Transverse colon (tissue), 4 donors: ENCODE results near the gene EHMT1. TPM values are rescaled to one million over a fixed set of nuclear protein-coding genes. Genes with fewer than 3 reads are reported as not detected.

ENCODE experiments used
- DNase-seq: peaks from one replicate; pipeline ENCODE4 v3.0.0-alpha.2; 2019
- H3K27ac ChIP-seq, 4 donors: fragments of 200-600 bp; sonication (generic); 2 replicates each; pipeline ENCODE4 v1.5.1; 2016 to 2018; ENCODE audit warnings: inconsistent platforms in 4 of 4
- H3K27me3 ChIP-seq: fragments of 200-600 bp; sonication (generic); 2 replicates; pipeline ENCODE4 v1.5.1; 2017; ENCODE audit warnings: inconsistent platforms
- H3K36me3 ChIP-seq, 4 donors: fragments of 200-600 bp; sonication (generic); 2 replicates each; pipeline ENCODE4 v1.5.1; 2017 to 2019; ENCODE audit warnings: inconsistent platforms in 4 of 4
- H3K4me1 ChIP-seq, 4 donors: fragments of 200-600 bp; sonication (generic); 2 replicates each; pipeline ENCODE4 v1.5.1; 2017 to 2020; ENCODE audit warnings: inconsistent platforms in 4 of 4
- H3K4me3 ChIP-seq, 4 donors: fragments of 200-600 bp; sonication (generic); 1 replicate in 1 of 4; 2 replicates in 3 of 4; pipeline versions ENCODE4 v1.5.1 to v1.6.1; 2017 to 2019; ENCODE audit warnings: inconsistent platforms in 4 of 4
- H3K9me3 ChIP-seq, 2 donors: fragments of 200-600 bp; sonication (generic); 2 replicates each; pipeline ENCODE4 v1.5.1; 2017 to 2019; ENCODE audit warnings: inconsistent platforms in 2 of 2
- EP300 ChIP-seq: sonication (generic); formaldehyde crosslinking; IDR thresholded peaks from one replicate; pipeline ENCODE4 v1.6.1; 2017; ENCODE audit warnings: antibody characterized with exemption, low read depth
- POLR2A ChIP-seq: fragments of 450-650 bp; IDR thresholded peaks from one replicate; pipeline ENCODE4 v1.6.1; 2016; ENCODE audit warnings: antibody characterized with exemption, mild to moderate bottlenecking, moderate library complexity
- POLR2AphosphoS5 ChIP-seq, 3 donors: sonication (generic); formaldehyde crosslinking; IDR thresholded peaks; one replicate each; pipeline ENCODE4 v1.6.1; 2016; ENCODE audit warnings: antibody characterized with exemption in 3 of 3
- WGBS, 2 donors: methylation state at CpG; one replicate each; pipeline ENCODE4 v1.1.5; 2018; ENCODE audit warnings: low coverage in 1 of 2; 5-methylcytosine and 5-hydroxymethylcytosine counted together
- in situ Hi-C, 4 donors: fragments of 200-750 bp; cut with MboI; loops; one replicate each; pipeline versions ENCODE4 v1.15.0 to v1.15.1; 2017; ENCODE audit warnings: low sequenced_read_pairs in 3 of 4, low pct_ligation_motif_present in 1 of 4, low pct_unique_long_range_greater_than_20kb in 1 of 4
- intact Hi-C: fragments of 100-400 bp; cut with DNase I; formaldehyde crosslinking; loops from one replicate; pipeline ENCODE4 v1.15.1; 2023; ENCODE audit warnings: low total_unique reads
- total RNA-seq, 4 donors: library from RNA; depleted of rRNA; stranded (reverse); fragments of >200 nt; gene quantifications; one replicate each; pipeline ENCODE4 v1.1.0, GENCODE V29; 2016
- TF ChIP-seq, protein P1 (sequence below), 5 experiments: fragments of 200-600 bp in 3 of 5; fragments of 450-650 bp in 2 of 5; sonication (generic) in 3 of 5; IDR thresholded peaks; 1 replicate in 2 of 5; 2 replicates in 3 of 5; pipeline ENCODE4 v1.5.1; 2016 to 2017; ENCODE audit warnings: antibody characterized with exemption in 5 of 5, inconsistent platforms in 3 of 5, mild to moderate bottlenecking in 2 of 5, moderate library complexity in 1 of 5

The EHMT1 gene
- total RNA-seq, 4 donors from 2014 or later = 93.8 to 184 (median 139) TPM

- in situ Hi-C loops = no loop called here
- no peak overlapping the region for H3K27ac ChIP-seq
- H3K27me3 ChIP-seq = no peaks in the 10 kb centered on the region
- peaks cover 15 to 28% (median 25%) of the 10 kb centered on the region in 4 donors for H3K4me1 ChIP-seq
- WGBS, 2 donors = 86 to 87% methylated on average over 3 to 13 of the region's 13 CpGs
- no peaks in the 10 kb centered on the region for H3K9me3 ChIP-seq
- no peak for DNase-seq
- H3K36me3 ChIP-seq = no peaks in the 10 kb centered on the region
- TF ChIP-seq POLR2AphosphoS5 (IDR thresholded peaks at IDR 0.05) (no peak), POLR2A (no peak), EP300 (no peak)
- TF ChIP-seq, protein P1, sequence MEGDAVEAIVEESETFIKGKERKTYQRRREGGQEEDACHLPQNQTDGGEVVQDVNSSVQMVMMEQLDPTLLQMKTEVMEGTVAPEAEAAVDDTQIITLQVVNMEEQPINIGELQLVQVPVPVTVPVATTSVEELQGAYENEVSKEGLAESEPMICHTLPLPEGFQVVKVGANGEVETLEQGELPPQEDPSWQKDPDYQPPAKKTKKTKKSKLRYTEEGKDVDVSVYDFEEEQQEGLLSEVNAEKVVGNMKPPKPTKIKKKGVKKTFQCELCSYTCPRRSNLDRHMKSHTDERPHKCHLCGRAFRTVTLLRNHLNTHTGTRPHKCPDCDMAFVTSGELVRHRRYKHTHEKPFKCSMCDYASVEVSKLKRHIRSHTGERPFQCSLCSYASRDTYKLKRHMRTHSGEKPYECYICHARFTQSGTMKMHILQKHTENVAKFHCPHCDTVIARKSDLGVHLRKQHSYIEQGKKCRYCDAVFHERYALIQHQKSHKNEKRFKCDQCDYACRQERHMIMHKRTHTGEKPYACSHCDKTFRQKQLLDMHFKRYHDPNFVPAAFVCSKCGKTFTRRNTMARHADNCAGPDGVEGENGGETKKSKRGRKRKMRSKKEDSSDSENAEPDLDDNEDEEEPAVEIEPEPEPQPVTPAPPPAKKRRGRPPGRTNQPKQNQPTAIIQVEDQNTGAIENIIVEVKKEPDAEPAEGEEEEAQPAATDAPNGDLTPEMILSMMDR (IDR thresholded peaks at IDR 0.05) = no peak
- no peak overlapping the region for H3K4me3 ChIP-seq
- intact Hi-C loops = no loop called here
Observed at GRCh38 chr9:137603879-137604278, 14.9 kb upstream of the EHMT1 start.

GRCh38 chr9:137604345-137605086 is 14.3 kb upstream of the EHMT1 start:
- Histone ChIP-seq H3K36me3 (no peaks in the 10 kb centered on the region), H3K4me1 (peaks cover 15 to 28% (median 25%) of the 10 kb centered on the region in 4 donors), H3K9me3 (no peaks in the 10 kb centered on the region), H3K4me3 (peak overlapping the region; percentile 57 to 74 (median 62)), H3K27me3 (no peaks in the 10 kb centered on the region), H3K27ac (peak overlapping the region; percentile 76 to 87 (median 82))
- no peak for TF ChIP-seq EP300
- DNase-seq = no peak
- in situ Hi-C loops = no loop called here
- 20% methylated on average over 29 of the region's 49 CpGs; no CpG with 5 or more reads in 1 of the 2 donors for WGBS, 2 donors
- intact Hi-C loops = no loop called here

DNA sequence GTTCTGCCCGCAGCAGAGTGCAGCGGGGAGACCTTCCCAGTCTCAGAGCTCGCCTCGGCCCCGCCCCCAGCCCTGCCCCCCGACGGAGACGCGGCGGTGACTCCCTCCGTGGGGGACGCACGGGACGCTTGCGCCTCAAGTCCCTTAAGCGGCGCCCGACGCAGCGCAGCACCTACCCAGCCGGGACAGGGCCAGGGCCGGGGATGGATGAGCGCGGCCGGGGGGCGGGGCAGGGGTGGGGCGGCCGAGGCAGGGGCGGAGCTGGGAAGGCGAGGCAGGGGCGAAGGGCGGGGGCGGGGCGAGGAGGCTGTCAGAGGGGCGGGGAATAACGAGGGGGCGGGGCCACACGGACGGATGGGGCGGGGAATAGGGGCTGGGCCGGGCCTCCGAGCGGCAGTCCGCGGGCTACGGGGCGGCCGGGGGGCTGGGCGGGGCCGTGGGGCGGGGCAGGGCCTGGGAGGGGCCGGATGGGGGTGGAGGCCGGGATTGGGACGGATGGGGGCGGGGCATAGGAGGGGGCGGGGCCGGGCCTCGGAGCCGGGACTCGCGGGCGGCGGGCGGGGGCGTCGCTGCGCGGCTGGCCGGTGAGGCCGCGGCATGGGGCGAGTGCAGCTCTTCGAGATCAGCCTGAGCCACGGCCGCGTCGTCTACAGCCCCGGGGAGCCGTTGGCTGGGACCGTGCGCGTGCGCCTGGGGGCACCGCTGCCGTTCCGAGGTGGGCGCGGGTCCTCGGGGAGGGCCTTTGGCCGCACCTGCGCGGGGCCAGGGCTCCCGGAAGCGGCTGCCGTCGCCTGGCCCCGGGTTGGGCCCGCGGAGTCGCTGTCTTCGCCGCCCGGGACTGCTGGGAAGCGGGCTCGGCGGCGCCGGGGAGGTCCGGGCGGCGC is 13.4 kb upstream of the EHMT1 start, which contains the start of gene ARRDC1:
TSS of gene ARRDC1 (plus strand) at position 566 of the 884 bp plus-strand sequence. CDS start at position 598, 32 bp downstream.
- Histone ChIP-seq H3K27ac (peak within 1 kb of the TSS; percentile 92 to 95 (median 94)), H3K36me3 (no peaks in the 10 kb centered on the region), H3K4me3 (peak within 1 kb of the TSS; percentile 68 to 94 (median 82)), H3K27me3 (no peaks in the 10 kb centered on the region), H3K9me3 (no peaks in the 10 kb centered on the region), H3K4me1 (peaks cover 15 to 28% (median 25%) of the 10 kb centered on the region in 4 donors)
- peak; percentile 96 for DNase-seq
- TF ChIP-seq POLR2AphosphoS5 (IDR thresholded peaks at IDR 0.05) = peak; percentile 47 to 85 (median 85)
- TF ChIP-seq POLR2A = peak; percentile 83
- TF ChIP-seq, protein P1 (IDR thresholded peaks at IDR 0.05) = no peak
- in situ Hi-C loops = no loop called here
- intact Hi-C loops = no loop called here
- no CpG with 5 or more reads among the region's 111 CpGs for WGBS, 2 donors

DNA sequence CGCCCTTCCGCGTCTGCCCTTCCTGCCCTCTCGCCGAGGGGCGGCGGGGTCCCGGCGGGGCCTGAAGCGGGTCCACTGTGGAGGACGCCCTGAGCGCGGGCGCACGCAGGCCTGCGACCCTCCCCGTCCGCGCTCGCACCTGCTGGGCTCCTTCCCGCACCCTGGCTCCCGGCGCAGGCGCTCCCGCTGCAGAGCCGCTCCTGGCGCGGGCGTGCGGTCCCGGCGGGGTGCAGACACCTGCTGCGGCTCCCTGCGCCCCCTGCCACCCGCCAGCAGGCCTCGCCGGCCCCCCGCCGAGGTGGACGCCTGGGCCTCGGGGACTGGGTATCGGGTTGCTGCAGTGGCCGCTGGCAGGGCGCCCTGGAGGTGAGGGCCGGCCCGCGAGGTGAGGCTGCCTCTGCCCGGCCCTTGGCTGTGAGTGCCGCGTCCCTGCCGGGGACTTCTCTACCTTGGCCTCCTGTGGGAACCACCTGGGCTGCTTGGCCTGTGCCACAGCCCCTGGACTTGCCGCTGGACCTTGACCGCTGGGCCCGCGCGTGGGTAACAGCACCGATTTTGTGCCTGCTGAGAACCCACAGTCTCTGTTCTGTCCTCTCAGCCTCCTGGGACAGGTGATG is 12.7 kb upstream of the EHMT1 start:
- DNase-seq = no peak
- Histone ChIP-seq H3K9me3 (no peaks in the 10 kb centered on the region), H3K27ac (peak overlapping the region; percentile 92 to 95 (median 94)), H3K36me3 (no peaks in the 10 kb centered on the region), H3K4me3 (peak overlapping the region; percentile 31 to 94 (median 76)), H3K4me1 (peaks cover 20 to 33% (median 31%) of the 10 kb centered on the region in 4 donors), H3K27me3 (no peaks in the 10 kb centered on the region)
- WGBS, 2 donors = 2% methylated on average over 30 of the region's 57 CpGs; no CpG with 5 or more reads in 1 of the 2 donors
- in situ Hi-C loops (no loop called here), intact Hi-C loops (no loop called here)
- TF ChIP-seq EP300 (no peak), POLR2AphosphoS5 (IDR thresholded peaks at IDR 0.05) (no peak), POLR2A (no peak)
- TF ChIP-seq, protein P1 (IDR thresholded peaks at IDR 0.05) = no peak
